Suprapubic skin (tissue), 4 donors: Measurements from ENCODE around the gene ZBTB5. TPM values are rescaled to one million over a fixed set of nuclear protein-coding genes. Genes with fewer than 3 reads are reported as not detected.

ENCODE experiments used
- DNase-seq, 2 donors: peaks; one replicate each; pipeline ENCODE4 v3.0.0-alpha.2; 2019; ENCODE audit warnings: low spot score in 2 of 2
- H3K27ac ChIP-seq: fragments of 200-600 bp; sonication (generic); one replicate; pipeline ENCODE4 v1.5.1; 2019
- H3K27me3 ChIP-seq: fragments of 200-600 bp; sonication (generic); one replicate; pipeline ENCODE4 v1.5.1; 2019
- H3K36me3 ChIP-seq: fragments of 200-600 bp; sonication (generic); one replicate; pipeline ENCODE4 v1.5.1; 2019
- H3K4me1 ChIP-seq: fragments of 200-600 bp; sonication (generic); one replicate; pipeline ENCODE4 v1.5.1; 2019
- H3K4me3 ChIP-seq: fragments of 200-600 bp; sonication (generic); one replicate; pipeline ENCODE4 v1.5.1; 2019; ENCODE audit warnings: mild to moderate bottlenecking
- H3K9me3 ChIP-seq: fragments of 200-600 bp; sonication (generic); one replicate; pipeline ENCODE4 v1.5.1; 2019
- CTCF ChIP-seq, 2 donors: fragments of 200-600 bp in 1 of 2; fragments of 450-650 bp in 1 of 2; sonication (generic) in 1 of 2; IDR thresholded peaks; one replicate each; pipeline ENCODE4 v1.5.1; 2016 to 2019; ENCODE audit warnings: antibody characterized with exemption in 2 of 2, mild to moderate bottlenecking in 1 of 2, moderate library complexity in 1 of 2
- EP300 ChIP-seq: sonication (generic); formaldehyde crosslinking; IDR thresholded peaks from one replicate; pipeline ENCODE4 v1.6.1; 2017; ENCODE audit warnings: antibody characterized with exemption
- POLR2A ChIP-seq, 2 donors: fragments of 450-650 bp; IDR thresholded peaks; one replicate each; pipeline ENCODE4 v1.6.1; 2017; ENCODE audit warnings: antibody characterized with exemption in 2 of 2, mild to moderate bottlenecking in 2 of 2, moderate library complexity in 2 of 2
- POLR2AphosphoS5 ChIP-seq, 3 donors: sonication (generic); formaldehyde crosslinking; IDR thresholded peaks; one replicate each; pipeline ENCODE4 v1.6.1; 2017; ENCODE audit warnings: antibody characterized with exemption in 3 of 3
- WGBS: methylation state at CpG from one replicate; pipeline ENCODE4 v1.1.5; 2018; 5-methylcytosine and 5-hydroxymethylcytosine counted together
- total RNA-seq, 4 donors: library from RNA; depleted of rRNA; stranded (reverse); fragments of >200 nt; gene quantifications; one replicate each; pipeline ENCODE4 v1.1.0, GENCODE V29; 2016

ZBTB5 gene
- total RNA-seq, 4 donors from 2014 or later, result 18.0 to 24.7 (median 23.5) TPM

GRCh38 chr9:37451628-37452027 lies 13.6 kb downstream of the ZBTB5 start:
- no peaks in the 10 kb centered on the region for H3K27me3 ChIP-seq
- WGBS, result 70% methylated on average over 3 of the region's 3 CpGs
- H3K4me3 ChIP-seq, result no peak overlapping the region
- DNase-seq, result no peak
- TF ChIP-seq POLR2AphosphoS5 (IDR thresholded peaks at IDR 0.05), result no peak
- TF ChIP-seq CTCF (IDR thresholded peaks at IDR 0.05), result no peak
- TF ChIP-seq POLR2A (IDR thresholded peaks at IDR 0.05), result no peak
- TF ChIP-seq EP300, result no peak
- peaks cover 15% of the 10 kb centered on the region for H3K36me3 ChIP-seq
- H3K27ac ChIP-seq, result no peak overlapping the region
- peaks cover 40% of the 10 kb centered on the region for H3K4me1 ChIP-seq
- no peaks in the 10 kb centered on the region for H3K9me3 ChIP-seq

GRCh38 chr9:37449862-37450632 lies 15.2 kb downstream of the ZBTB5 start:
- H3K36me3 ChIP-seq, result peaks cover 14% of the 10 kb centered on the region
- H3K4me1 ChIP-seq, result peaks cover 29% of the 10 kb centered on the region
- no peak for TF ChIP-seq EP300
- TF ChIP-seq POLR2AphosphoS5 (IDR thresholded peaks at IDR 0.05), result no peak
- no peak for TF ChIP-seq POLR2A (IDR thresholded peaks at IDR 0.05)
- H3K27ac ChIP-seq, result no peak overlapping the region
- no peaks in the 10 kb centered on the region for H3K27me3 ChIP-seq
- 81% methylated on average over 12 of the region's 12 CpGs for WGBS
- no peaks in the 10 kb centered on the region for H3K9me3 ChIP-seq
- H3K4me3 ChIP-seq, result no peak overlapping the region
- DNase-seq, result no peak

GRCh38 chr9:37447111-37447510 lies 18.1 kb downstream of the ZBTB5 start:
- peaks cover 3% of the 10 kb centered on the region for H3K4me1 ChIP-seq
- H3K27me3 ChIP-seq, result no peaks in the 10 kb centered on the region
- no peak overlapping the region for H3K4me3 ChIP-seq
- H3K36me3 ChIP-seq, result peaks cover 13% of the 10 kb centered on the region
- TF ChIP-seq POLR2A (IDR thresholded peaks at IDR 0.05) (no peak), CTCF (IDR thresholded peaks at IDR 0.05) (no peak), POLR2AphosphoS5 (IDR thresholded peaks at IDR 0.05) (no peak), EP300 (no peak)
- no peak overlapping the region for H3K27ac ChIP-seq
- DNase-seq, result no peak
- no peaks in the 10 kb centered on the region for H3K9me3 ChIP-seq

GRCh38 chr9:37446401-37446800 lies 18.8 kb downstream of the ZBTB5 start:
- 42% methylated on average over 4 of the region's 4 CpGs for WGBS
- no peak overlapping the region for H3K27ac ChIP-seq
- H3K27me3 ChIP-seq, result no peaks in the 10 kb centered on the region
- DNase-seq, result no peak
- H3K36me3 ChIP-seq, result peaks cover 20% of the 10 kb centered on the region
- no peaks in the 10 kb centered on the region for H3K4me1 ChIP-seq
- H3K9me3 ChIP-seq, result no peaks in the 10 kb centered on the region
- no peak overlapping the region for H3K4me3 ChIP-seq
- TF ChIP-seq POLR2A (IDR thresholded peaks at IDR 0.05) (no peak), EP300 (no peak), CTCF (IDR thresholded peaks at IDR 0.05) (no peak), POLR2AphosphoS5 (IDR thresholded peaks at IDR 0.05) (no peak)

- no peak for DNase-seq
- H3K4me3 ChIP-seq, result no peak overlapping the region
- 98% methylated on average over 6 of the region's 6 CpGs for WGBS
- peaks cover 26% of the 10 kb centered on the region for H3K36me3 ChIP-seq
- H3K27ac ChIP-seq, result no peak overlapping the region
- H3K4me1 ChIP-seq, result no peaks in the 10 kb centered on the region
- no peaks in the 10 kb centered on the region for H3K27me3 ChIP-seq
- H3K9me3 ChIP-seq, result no peaks in the 10 kb centered on the region
- no peak for TF ChIP-seq CTCF (IDR thresholded peaks at IDR 0.05)
- TF ChIP-seq EP300, result no peak
- no peak for TF ChIP-seq POLR2A (IDR thresholded peaks at IDR 0.05)
- TF ChIP-seq POLR2AphosphoS5 (IDR thresholded peaks at IDR 0.05), result no peak
These were observed 19.4 kb downstream of the ZBTB5 start for GRCh38 chr9:37445832-37446231.
